Activated T-cell treated with anti-CD3 and anti-CD28 coated beads, Interleukin-2, amount 50 U/mL, for 48 hours (primary cell): ENCODE measurements around the gene ADAMTS2.
"Not testable (repeated sequence)": the region's sequence is repeated elsewhere in the genome, so short reads cannot be mapped to it uniquely, and the experiment has no call there.

Experiments
- DNase-seq, 2 experiments: peaks; one replicate each; pipeline ENCODE4 v3.0.0-alpha.2; 2020

The ADAMTS2 gene

DNA sequence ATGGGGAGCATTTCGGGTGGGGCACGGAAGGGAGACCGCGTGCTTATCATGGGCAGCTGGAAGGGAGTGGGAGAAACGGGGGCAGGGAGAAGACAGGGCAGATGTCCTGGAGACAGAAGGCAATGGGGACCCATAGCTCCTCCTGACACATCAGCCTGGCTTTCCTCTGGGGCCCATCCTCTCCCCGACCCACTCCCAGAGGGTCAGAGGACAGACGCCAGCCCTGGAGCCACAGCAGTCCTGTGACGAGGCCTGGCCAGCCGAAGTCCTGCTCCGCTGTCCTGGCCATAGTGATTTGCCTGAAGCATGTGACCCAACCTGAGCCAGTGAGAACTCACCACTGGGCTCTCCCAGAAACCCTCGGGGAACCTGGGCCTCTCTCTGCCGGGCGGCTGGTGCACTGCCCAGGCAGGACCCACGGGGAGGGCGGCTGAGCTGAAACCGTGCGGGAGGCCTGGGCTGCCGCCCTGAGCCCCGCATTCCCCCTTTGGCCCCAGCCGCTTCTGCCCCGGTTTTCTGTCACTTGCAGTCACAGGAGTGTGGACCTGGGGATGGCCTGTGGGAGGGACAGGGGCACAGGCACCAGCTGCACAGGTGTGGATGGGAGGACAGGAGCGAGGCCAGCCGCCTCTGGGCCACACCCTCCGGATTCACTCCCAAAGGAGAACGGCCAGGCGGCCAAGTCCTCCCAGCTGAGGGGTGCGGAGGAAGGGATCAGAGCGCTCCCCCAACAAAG is 19.8 kb downstream of the ADAMTS2 start:
- DNase-seq: no peak

GRCh38 chr5:179324760-179325295 is 20.4 kb downstream of the ADAMTS2 start:
- no peak for DNase-seq

DNA sequence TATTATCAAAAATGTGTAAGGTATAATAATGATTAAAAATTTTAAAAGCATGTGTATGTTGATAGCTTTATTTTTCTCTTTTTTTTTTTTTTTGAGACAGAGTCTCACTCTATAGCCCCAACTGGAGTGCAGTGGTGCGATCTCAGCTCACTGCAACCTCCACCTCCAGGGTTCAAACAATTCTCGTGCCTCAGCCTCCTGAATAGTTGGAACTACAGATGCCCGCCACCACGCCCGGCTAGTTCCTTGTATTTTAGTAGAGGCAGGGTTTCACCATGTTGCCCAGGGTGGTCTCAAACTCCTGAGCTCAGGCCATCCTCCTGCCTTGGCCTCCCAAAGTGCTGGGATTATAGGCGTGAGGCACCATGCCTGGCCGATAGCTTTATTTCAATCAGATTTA is 20.9 kb downstream of the ADAMTS2 start:
- not testable (repeated sequence) for DNase-seq

DNA sequence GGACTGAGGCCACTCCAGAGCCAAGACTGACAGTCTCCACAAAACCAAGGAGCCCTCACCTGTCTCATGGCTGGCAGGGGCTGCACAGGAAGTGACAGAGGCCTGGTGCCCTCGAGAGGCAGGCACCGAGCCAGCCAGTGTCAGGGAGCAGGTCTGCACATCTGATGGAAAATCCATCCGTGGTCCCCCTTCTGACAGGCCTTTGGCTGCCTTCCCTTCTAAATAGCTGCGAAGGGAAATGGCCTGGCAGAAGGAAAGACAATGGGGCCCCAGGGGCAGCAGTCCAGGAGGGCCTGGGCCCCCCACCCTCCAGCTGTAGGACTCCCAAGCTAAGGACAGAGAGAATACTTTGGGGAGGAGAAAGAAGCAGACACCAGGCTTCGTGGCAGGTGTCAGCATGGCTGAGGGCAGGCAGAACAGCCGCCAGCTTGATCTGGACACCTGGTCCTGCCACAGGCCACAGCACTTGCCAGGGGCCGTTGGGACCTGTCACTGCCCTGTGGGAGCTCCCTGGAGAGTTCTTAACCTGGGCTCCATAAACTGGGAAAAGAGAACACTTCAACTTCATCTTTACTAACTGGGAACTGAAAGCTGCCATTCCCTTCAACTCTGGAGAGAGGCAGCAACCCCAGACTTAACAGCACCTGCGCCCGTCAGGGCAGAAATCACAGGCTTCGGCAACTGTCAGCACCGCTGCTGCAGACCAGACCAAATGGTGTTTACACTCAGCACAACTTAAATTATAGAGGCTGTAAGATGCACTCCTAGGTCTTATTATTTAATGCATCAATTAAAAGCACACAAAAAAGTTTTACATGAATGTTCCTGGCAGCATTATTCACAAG is 22.0 kb downstream of the ADAMTS2 start:
- DNase-seq: no peak

- DNase-seq: no peak
These were observed 22.9 kb downstream of the ADAMTS2 start for GRCh38 chr5:179322071-179323025.

GRCh38 chr5:179321206-179321987 is 23.9 kb downstream of the ADAMTS2 start:
- DNase-seq: no peak

- no peak for DNase-seq
These were observed 25.4 kb downstream of the ADAMTS2 start for GRCh38 chr5:179319741-179320281.

GRCh38 chr5:179319123-179319522 is 26.1 kb downstream of the ADAMTS2 start:
- DNase-seq: no peak

GRCh38 chr5:179318221-179318955 is 26.9 kb downstream of the ADAMTS2 start:
- DNase-seq: no peak

GRCh38 chr5:179317411-179318220 is 27.6 kb downstream of the ADAMTS2 start:
- no peak for DNase-seq

DNA sequence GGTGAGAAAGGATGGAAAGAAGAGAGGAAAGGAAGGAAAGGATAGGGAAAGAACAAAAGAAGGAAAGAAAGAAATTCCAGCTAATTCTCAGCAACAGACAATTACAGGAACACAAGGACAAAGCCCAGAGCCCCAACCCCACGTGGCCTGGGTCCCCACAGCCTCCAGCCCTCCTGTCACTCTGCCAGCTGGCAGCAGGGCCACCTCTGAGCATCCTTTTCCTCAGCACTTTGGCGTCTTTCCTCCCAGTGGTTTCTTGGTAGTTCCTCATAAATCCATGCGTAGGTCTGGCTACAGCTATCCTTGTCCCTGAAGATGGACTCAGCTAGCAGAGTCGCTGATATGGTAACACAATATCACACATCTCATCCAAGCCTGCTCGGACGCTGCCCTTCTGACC is 28.3 kb downstream of the ADAMTS2 start:
- no peak for DNase-seq

DNA sequence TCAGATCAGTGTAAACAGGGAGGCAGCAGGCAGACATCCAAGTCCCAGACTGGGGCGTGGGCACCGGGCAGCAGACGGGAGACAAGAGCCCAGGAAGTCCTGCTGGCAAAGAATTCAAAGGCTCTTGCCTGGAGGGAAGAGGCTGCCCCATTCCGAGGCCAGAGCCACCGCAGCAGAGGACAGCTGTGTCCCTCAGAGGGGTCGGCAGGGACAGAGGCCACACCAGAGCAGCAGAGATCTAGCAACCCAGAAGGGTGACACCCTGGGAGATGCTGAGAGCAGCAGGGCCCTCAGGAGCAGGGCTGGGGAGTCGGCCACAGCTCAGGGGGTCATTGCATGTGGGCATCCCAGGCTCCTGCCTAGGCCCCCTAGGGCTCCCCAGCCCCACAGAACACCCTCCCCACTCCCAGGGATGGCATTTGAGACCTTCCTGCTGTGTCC is 29.1 kb downstream of the ADAMTS2 start:
- no peak for DNase-seq

GRCh38 chr5:179315356-179315890 is 29.8 kb downstream of the ADAMTS2 start:
- no peak for DNase-seq

- DNase-seq: no peak
These were observed 30.5 kb downstream of the ADAMTS2 start for GRCh38 chr5:179314606-179315355.

GRCh38 chr5:179313849-179314521 is 31.3 kb downstream of the ADAMTS2 start:
- DNase-seq: no peak

DNA sequence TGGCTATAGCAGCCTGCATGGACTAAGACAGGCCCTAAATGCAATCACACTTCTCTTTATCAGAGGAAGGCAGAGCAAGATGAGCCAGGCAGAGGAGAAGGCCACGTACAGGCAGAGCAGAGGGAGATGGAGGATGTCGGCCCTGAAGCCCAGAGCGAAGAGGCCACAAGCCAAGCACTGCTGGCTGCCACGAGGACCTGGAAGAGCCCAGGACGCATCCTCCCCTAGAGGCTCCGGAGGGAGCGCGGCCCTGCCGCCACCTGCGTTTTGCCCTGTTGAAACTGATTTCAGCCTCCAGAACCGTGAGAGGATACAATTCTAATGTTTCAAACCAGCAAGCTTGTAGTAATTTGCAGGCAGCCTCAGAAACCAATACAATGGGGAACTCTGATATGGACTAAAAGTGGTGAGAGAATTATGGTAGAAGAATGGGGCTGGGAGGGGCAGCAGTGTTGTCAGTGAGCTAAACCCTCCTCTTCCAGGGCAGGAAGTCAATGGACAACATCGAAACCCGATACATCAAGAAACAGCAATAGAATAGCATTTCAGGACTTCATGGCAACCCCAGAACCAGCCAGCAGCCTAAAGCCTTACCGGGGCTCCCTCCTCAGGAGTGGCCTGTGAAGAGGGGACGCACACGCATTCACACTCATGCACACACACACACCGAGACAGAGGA is 32.6 kb downstream of the ADAMTS2 start:
- DNase-seq: no peak

GRCh38 chr5:179311581-179311980 is 33.7 kb downstream of the ADAMTS2 start:
- DNase-seq: no peak

DNA sequence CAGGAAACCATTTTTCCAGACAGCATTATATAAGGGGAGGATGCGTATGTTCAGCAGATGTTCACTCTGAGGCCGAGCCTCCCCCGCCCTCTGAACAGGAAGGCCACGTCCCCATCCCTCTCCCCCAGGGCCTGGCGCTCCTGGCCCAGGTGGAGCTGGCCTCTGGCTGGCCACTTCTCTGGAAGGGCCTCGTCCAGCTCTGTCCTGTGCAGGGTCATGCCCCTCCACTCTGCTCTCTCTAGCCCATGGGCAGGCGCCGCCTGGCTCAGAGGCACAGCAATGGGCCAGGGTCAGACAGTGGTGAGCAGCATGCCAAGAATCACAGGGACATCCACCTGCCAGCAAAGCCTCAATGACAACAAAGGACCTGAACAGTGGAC is 34.2 kb downstream of the ADAMTS2 start:
- DNase-seq: no peak
